Glomerular visceral epithelial cell (primary cell): Measurements from ENCODE around the gene BPIFB2.

Experiments
- DNase-seq: peaks from one replicate; pipeline ENCODE4 v3.0.0-alpha.2; 2016; ENCODE audit errors: extremely low spot score

BPIFB2 gene

DNA sequence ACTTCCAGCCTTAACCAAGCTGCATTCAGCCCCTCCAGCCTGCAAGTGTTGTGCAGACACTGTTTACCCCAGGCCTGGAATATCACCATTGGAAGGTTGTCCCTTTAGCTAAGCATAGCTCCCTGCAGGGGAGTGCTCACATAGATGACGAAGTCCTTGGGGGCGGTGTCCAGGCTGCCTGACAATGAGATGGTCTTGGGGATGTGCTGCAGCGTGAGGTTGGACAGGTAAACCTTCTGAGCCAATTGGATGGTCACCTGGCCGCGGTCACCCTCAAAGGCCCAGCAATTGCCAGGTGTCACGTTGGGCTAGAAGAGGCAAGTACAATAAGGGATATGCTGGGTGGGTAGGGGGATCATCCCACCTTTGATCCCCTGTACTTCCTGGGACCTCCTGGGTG lies 21.9 kb upstream of the BPIFB2 start:
- DNase-seq = no peak

DNA sequence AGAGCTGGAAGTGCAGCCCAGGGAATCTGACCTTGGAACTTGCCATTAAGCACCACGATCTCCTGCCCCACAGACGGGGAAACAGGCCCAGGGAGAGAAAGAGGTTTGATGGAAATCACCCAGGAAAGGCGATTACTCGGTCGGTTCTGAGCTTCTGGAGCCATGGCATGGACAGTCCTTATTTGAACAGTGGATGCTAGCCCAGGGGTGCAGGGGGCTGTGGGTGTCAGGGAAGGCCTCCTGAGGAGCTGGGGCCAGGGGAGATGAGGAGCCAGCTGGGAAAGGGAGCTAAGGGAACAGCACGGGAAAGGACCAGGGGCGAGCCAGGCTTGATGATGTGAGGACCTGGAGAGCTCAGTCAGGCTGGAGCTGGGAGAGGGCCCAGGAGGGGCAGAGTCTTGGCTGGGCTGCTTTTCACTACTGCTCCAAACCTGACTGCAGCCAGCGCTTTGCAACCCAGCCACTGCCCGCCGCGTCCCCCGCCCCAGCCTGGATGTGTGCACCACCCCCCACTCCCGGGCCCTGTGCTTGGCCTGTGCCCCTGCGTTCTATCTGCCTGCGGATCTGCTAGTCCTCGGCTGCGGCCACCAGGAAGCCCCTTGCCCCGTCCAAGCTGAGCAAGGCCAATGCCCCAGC lies 21.1 kb upstream of the BPIFB2 start:
- DNase-seq = no peak

DNA sequence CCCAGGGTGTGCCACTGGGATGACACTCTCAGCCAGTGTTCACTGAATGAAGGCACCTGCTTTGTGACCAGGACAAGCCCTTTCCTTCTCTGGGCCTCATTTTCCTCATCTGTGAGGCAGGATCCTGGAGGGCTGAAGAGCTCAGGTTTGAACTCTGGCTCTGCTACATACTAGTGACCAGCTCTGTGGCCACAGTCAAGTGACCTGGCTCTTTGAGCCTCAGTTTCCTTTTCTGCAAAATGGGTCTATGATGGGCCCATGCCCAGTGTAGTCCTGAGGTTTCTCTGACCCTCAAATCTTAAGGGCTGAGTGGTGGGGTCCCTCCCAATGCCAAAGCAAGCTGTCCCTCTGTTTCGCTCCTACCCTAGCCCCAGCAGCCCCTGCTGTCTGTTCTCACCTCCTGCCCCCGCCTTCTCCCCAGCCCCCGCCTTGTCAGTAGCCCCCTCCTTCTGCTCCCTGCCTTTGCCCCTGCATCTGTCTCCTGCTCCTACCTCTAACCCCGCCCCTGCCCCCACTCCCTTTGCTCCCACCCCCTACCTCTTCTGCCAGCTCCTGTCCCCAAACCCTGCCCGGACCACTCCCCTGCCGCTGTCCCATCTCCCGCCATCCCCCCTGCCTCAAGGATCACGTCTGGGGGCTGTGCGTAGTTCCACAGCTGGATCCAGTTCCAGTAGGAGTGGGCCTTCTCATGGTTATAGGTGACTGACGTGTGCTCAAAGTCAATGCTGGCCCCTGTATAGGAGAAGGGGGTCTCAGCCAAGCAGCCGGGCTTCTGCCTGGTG lies 20.3 kb upstream of the BPIFB2 start:
- DNase-seq = no peak

DNA sequence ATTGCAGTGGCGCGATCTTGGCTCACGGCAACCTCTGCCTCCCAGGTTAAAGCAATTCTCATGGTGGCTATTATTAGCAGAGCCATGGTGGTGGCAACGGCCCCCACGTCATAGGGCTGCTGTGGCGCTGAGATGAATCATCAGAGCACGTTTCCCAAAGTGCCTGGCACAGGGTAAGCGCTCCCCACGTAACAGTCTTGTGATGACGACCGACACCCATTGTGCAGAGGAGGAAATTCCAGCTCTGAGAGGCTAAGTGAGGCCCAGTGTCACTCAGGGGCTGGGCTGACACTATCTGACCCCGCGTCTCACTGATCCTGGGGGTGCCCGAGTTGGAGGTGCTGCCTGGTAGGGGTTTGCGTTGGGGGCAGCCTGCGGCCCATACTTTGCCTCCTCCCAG lies 19.5 kb upstream of the BPIFB2 start:
- no peak for DNase-seq

DNA sequence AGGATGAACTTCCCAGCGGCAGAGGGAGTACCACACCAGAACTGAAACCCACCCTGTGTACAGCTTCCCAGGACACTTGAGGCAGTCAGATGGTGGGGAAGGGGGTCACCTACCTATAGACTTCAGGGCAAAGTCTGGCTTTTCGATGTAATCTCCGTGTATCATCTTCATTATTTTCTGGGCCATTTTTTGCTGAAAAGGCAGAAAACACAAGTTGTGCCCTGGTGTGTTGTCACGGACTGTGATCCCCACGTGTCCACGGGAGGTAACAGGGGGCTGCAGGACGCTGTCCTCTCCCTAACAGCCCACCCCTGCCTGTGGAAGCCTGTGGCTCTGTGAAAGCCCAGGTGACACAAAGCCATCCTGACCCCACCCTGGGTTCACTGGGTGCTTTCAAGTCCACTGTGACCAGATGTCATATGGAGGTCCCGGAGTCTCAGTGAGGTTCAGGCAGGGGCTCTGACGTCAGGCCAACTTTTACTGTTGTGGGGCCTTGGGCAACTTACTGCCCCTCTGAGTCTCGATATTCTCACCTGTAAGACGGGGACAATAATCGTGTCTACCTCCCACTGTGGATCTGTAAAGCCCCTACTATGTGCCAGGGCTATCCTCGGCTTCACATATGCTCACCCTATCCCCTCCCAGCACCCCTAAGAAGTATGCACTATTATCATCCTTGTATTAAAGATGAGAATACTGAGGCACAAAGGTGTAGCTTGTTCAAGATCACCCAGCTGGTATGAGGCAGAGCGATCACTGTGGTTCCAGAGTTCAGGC lies 17.8 kb upstream of the BPIFB2 start:
- DNase-seq = no peak

DNA sequence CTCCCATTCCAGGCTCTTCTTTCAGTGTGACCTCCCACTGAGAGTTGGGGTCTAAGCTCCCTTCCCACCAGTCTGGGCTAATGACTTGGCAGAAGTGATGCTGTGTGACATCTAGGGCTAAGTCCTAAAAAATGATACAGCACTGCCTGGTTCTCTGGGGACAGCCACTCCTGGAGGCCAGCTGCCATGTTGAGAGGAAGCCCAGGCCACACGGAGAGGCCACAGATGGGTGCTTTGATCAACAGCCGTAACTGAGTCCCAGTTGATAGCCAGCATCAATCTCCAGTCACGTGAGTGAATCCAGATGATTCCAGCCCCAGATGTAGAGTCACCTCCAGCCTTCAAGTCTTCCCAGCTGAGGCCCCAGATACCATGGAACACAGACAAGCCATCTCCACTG lies 17.1 kb upstream of the BPIFB2 start:
- no peak for DNase-seq

DNA sequence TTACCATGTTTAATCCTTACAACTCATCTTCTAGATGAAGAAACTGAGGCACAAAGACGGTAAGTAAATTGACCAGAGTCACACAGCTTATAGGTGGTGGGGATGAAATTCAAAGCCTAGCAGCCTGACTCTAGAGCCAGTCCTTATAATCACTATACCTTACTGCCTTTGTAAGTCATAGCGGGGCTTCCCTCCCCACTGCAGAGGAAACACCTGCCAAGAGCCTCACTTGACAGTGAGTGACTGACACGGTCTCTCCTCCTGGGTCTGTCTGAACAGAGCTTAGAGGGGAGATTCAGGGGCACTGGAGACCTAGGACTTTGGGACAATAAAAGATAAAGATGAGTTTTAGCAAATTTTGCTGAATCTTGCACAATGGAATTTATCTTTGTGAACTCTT lies 16.1 kb upstream of the BPIFB2 start:
- DNase-seq = no peak

DNA sequence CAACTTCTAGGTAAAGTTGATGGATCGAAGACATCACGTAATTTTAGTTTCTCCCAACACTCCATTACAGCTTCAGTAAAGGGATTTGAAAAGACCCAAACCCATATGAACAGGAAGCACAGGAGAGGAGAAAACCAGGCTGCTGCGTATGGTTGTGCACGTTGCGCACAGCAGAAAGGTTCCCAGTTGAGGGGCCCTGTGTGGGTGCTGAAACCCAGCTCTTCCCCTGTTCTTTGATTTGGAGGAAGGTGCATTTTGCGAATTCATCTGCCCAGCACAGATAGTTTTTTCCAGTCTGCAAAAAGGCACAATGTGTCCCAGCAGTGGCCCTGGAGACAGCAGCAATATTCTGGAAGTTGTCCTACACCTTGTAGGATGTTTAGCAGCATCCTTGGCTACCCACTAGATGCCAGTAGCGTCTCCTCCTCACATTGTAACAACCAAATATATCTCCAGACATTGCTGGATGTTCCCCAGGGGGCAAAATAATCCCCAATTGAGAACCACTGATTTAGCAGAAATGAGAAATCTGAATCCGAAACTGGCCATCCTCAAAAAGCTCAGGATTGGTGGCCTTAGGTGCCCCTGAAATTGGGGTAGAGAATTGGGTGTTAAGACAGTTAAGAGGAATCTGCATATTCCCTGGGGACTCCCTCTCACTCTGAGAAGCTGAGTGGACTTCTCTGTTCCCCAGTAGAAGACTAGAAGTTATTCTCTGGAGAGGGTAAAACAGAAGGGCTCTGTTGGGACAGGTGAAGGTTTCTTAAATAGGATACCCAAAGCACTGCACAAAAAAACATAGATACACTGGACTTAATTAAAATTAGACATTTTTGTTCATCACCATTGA lies 15.5 kb upstream of the BPIFB2 start:
- DNase-seq = no peak

DNA sequence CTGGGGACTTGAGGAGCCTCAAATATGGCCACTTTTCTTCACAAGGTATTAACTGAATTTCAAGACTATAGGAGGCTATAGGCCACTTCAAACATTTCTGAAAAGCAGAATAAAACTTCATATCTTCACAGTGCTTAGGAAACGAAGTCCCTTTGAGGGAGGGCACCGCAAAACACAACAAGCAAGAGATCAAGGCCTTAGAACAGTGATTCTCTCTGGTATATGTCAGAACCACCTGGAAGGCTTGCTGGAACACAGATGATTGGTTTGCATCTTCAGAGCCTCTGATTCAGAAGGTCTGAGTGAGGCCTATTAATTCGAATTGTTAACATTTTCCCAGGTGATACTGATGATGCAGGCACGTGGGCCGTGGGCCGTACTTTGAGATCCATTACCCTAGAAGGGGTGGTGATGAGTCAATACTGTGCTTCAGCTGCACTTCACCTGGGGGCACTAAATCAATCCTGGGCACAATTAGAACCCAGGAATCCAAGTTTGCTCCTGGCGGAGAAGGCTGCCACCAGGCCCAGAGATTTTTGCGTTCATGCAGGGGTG lies 13.9 kb upstream of the BPIFB2 start:
- no peak for DNase-seq

DNA sequence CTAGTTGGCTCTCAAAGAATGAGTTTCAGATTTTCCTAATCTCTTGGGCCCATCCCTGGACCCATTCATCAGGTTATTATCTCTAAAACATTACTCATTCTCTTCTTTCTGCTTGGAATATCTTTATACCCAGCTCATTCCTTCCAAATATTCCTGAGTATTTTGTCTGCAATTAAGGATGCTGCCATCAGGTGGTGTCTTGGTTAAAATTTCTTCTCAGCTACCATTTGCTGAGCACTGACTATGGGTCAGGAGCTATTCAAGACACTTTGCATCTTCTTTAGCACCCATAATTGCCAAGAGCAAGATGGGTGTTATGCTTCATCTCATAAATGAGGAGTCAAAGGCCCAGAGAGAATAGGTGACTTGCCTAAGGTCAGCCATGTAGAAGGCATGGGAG lies 11.7 kb upstream of the BPIFB2 start:
- no peak for DNase-seq

DNA sequence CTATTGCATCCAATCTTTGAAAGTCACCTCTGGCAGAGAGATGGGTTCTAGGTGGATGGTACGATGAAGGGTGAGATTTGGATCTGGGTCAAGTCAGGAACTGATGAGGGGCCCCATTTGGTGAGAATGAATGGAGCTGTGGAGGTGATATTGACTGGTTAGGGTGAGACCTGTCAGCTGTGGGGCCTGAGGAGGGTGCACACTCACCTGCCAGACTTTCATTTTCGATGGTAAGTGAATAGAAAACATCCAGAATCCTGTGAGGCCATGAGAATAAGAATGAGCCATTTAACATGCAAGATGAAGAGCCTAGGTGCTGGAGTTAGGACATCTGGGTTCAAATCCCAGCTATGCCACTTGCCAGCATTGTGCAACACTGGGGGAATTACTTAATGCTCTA lies 10.1 kb upstream of the BPIFB2 start:
- DNase-seq = no peak

DNA sequence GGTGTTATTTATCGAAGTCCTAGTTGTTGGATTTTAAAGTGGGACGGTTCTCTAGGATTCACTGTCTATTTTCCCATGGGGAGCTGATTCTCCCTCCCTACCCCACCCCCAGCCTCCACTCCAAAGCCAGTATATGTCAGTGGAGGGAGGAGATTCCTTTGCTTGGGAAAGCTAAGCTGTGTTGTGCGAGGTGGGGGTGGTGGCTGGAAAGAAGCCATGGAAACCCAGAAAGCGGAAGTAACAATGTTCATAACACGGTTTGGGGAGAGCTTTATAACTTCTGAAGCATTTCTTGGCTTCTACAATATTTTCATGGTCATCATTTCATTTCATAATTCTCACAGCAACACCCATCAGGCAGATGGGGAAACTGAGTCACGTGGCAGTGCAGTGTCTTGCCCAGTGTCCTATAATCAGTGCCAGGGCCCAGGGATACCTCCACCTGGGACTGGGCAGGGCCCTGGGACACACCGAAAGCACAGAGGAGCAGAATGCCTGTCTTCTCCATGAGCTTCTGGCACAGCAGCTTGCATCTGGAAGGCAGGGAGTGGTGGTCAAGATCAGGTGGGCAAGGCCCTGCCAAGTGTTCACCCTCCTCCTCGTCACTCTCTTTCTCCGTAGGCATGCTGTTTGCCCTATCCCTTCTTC lies 7.8 kb upstream of the BPIFB2 start:
- no peak for DNase-seq

DNA sequence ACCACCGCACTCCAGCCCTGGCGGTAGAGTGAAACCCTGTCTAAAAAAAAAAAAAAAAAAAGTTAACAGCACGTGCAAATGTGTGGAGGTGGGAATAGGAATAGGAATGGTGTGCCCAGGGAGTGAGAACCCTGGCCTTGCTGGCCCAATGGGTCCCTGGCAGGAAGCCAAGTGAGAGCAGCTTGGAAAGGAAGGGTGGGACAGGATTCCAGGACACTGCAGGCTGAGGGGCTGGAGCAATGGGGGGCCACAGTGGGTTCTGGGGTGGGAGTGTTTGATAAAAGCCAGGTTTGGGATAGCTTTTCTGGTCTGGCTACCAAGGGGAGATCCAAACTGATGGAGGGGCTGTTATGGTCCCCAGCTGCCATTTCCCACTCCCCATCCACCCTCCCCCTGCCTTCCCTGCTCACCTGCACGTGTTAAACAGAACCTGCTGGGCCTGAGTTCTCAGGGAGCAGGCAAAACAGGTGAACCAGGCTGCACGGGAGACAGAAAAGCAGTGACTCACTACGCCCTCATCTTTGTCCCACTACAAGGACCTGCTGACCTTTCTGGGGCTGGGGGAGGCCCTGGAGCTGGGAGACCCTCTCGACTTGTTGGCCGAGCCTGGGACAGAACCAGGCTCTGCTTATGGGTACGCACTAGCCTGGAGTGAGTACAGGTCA lies 6.6 kb upstream of the BPIFB2 start:
- DNase-seq = no peak

DNA sequence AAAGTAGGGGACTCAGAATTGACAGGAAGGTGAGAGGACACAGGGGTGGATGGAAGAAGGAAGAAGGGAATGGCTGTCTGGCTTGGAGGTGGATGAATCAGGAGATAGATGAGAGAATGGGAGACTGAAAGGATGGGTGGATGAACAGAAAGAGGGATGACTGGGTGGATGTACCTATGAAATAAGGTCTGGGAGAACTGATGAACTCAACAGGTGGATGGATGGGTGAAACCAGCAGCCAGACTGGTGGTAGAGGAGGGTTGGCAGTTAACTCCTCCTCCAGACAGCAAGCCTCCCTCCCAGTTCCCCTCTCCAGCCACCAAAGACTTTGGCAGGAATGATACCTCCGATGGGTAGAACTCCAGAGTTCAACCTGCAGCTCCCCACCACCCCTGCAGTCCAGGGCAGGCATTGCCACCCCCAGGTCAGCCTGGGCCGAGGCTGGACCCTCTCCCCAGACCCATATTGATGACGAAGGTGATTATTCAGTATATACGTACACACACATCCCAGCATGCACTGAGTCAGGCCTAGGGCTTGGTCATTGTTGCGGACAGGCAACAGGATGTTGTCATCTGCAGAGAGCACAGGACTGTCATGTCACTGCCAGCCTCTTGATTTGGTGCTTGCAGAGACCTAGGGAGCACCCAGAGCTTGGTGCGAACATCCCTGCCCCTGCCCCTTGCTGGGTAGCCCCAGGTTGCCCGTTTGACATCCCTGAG lies 5.3 kb upstream of the BPIFB2 start:
- no peak for DNase-seq

DNA sequence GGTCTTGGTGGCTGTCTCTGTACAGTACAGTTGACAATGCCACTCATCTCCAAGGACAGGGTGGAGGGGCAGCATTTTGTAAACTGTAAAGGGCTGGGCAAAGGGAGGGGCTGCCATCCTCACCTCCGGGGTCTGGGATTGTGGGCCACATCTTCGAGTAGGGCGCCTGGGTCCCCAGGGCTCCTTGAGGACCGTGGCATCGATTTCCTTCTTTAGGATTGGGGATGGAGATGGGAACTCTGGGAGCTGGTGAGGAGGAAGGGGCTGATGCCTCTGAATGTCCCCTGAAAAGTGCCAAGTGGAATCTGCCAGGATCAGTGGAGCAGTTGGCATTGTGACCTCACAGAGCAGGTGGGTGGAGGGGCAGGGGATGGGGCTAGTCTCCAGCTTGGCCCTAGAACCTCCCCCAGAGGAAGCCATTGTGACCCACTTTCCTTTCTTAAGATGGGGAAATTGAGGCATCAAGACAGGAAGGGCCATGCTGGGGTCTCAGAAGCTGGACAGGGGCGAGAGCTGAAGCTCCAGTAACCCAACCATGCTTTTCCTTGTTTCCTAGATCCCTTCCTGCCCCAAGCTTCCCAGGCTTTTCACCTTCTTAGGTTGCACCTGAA lies 3.3 kb upstream of the BPIFB2 start, which contains the start of gene SUN5:
TSS of gene SUN5 (minus strand) at position 293 of the 611 bp plus-strand sequence. CDS start at position 200, 93 bp downstream.
- no peak for DNase-seq

DNA sequence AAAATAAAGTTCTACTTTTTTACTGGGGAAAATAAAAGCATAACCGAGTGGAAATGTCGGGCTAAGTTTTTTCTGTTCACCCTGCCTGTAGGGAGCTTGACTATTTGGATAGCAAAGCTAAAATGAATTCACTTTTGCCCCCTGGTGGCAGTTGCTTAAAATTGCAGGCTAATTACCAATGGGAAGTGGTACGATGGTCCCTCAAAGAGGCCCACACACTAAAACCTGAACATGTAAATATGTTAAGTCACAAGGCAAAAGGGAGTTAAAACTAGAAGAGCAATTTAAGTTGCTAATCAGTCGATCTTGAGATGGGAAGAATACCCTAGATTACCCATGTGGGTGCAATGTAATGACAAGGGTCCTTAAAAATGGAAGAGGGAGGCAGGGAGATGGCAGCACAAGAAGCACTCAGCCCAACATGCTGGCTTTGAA lies 2.4 kb upstream of the BPIFB2 start:
- DNase-seq = no peak

DNA sequence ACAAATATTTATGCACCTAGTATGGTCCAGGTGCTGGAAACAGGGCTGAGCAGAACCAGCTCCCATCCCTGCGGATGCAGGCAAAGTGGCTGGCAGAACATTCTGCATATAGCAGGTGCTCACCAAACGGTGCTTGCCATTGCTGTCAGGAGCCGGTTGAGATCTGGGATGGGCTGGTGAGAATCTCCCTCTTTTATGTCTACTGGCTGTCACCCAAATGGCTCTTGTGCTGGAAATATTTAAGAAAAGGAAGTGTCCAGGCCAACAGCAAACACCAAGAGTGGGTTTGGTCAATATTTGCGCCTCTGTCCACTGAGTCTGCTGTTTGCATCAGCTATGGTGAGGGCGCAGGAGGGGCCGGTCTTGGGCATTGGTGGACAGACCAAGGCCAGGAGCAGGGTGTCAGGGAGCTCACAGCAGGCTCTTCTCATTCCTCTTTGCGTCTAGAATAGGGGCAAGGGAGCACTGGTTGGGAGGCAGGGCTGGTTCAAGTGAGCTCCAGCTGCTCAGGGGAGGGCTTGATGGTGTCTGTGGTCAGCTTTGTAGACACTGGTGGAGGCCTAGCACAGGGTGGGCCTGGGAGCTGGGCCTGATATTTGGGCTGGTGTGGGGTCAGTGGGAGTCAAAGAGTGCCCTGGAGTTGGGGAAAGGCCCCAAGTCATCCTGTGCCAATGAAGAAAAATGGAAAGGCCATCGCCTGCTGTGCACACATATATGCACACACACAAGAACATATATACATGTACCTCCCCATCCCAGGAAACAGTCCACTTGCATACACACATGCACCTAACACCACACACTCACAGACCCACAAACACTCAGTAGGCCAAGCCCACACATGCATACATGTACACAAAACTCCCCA lies 1.4 kb upstream of the BPIFB2 start:
- DNase-seq = no peak

DNA sequence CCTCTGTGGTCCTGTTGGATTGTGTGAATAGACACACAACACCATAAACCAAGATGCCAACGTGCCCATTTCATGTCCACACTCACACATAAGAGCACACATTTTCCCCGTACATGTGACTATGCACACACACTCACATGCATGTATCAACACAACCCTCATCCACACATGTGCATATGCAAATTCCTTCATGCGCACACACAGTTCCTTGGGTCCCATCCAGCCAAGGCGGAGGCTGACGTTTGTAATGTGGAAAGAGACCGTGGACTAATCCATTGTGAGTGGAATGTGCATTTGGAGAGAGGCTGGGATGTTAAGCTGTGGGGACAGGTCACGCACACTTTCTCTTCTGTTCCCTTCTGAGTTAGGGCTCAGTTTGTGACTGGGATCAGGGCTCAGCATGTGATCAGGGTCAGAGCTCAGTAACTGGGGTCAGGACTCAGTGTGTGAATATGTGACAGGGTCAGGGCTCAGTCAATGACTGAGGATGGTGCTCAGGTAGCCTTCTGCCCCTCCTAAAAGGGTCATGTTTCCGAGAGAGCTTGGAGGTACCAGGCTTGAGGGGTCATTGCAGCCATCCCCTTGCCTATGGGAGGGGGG lies 628 bp upstream of the BPIFB2 start:
- DNase-seq = no peak
